GM12891 (cell line): ENCODE data around the gene PCDH7.

ENCODE experiments used
- PAX5 ChIP-seq: IDR thresholded peaks from 2 replicates; pipeline ENCODE4 v1.6.1; 2011; ENCODE audit warnings: low read length, moderate library complexity, mild to moderate bottlenecking; ENCODE audit not compliant: insufficient read depth, severe bottlenecking
- POLR2A ChIP-seq: IDR thresholded peaks from 2 replicates; pipeline ENCODE4 v1.6.1; 2011; ENCODE audit warnings: low read depth, low read length, control low read depth
- TAF1 ChIP-seq: IDR thresholded peaks from 2 replicates; pipeline ENCODE4 v1.6.1; 2011; ENCODE audit warnings: low read depth, low read length, control low read depth

GRCh38 chr4:30726090-30726675, 6.0 kb downstream of the PCDH7 start:
- TF ChIP-seq POLR2A (no peak), TAF1 (no peak), PAX5 (no peak)
